Activated T-cell treated with anti-CD3 and anti-CD28 coated beads for 24 hours (primary cell): Measurements from ENCODE around the gene KNL1.
"Not testable (repeated sequence)": the region's sequence is repeated elsewhere in the genome, so short reads cannot be mapped to it uniquely, and the experiment has no call there.

Experiments used
- DNase-seq: peaks from one replicate; pipeline ENCODE4 v3.0.0-alpha.2; 2020; ENCODE audit warnings: low read depth

KNL1 gene

DNA sequence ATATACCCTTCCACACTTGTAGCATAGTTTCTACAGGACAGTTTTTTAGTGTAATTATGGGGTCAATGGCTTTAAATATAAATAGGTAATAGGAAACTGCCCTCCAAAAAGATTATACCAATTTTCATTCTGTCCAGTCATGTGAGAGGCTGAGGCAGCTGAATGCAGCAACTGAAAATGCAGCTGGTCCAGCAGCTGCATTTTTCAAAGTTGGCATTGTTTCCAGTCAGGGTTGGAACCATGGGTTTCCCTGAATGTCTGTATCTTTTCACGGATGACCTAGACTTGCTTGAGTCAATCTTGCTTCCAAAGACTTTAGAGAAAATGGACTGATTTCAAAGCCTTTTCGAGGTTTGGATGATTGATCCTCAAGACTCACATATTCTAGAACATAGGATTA, 9.9 kb upstream of the KNL1 start:
- DNase-seq: no peak

DNA sequence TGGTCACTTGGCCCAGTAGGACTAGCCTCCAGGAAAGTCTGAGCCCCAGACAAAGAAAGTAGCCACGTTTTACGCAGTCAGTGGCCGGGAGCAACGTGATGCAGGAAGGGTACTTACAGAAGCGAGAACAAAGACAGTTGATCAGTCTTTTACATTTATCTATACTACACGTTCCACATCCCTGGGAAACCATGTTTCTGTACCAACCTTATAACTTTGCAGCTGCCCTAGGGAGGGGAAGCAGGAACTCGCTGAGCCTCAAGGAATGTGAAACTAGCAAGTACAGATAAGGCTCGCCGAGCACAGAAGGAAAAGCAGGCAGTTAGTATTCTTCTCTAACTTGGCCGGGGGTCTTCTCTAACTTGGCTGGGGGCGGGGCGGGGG, 3.4 kb upstream of the KNL1 start:
- no peak for DNase-seq

DNA sequence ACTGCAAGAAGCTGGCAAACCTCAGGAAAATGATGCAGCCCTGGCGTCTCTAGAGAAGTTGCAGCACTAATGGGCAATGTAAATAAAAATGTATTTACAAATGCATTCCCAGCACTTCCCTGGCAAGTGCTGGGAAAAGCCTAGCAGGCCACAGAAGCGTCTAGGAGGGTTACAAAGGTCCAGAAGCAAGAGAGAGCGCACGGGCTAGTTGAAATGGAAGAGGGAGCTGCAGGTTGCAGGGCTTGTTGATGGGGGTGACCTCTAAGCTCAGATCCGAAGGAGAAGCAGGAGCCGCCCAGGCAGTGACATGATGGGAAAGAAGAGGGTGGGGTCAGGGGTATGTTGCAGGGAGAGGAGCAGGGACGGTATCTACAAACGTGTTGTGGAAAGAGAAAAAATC, 2.7 kb upstream of the KNL1 start:
- no peak for DNase-seq

DNA sequence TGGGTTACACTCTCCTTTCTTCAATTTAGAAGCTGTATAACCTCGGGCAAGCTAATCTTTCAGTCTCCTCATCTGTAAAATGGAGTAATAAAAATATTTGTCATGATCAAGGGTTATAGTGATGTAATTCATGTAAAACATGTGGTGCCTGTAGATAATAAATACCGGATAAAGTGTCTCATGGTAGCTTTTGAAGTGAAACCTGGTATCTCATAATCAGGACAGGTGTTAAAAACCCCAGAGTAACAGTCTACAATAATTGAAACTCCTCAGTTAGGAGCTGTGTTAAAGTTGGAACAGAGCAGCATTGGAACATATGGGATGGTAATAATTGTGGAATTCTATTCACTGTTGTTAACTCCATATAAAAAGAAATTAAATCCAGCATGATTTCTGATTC, 884 bp upstream of the KNL1 start:
- no peak for DNase-seq

DNA sequence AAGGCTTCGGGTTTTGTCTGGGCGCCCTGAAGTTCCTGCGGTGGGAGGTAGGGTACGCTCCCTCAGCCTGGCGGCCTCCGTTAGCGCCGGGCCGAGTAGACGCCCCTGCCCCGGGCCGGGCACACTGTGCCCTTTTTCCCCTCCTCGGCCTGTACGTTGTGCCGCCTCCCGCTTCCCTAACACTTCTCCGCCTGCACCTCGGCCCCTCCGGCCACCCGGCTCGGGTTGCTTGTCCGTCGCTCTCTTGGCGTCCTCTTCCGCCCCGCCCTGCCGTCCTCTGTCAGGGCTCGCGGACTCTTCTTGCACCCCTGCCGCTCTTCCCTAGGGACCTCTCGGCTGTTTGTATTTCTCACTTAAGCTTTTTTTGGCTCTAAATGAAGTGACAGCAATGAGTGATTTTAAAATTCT, 384 bp downstream of the KNL1 start:
- DNase-seq: no peak

DNA sequence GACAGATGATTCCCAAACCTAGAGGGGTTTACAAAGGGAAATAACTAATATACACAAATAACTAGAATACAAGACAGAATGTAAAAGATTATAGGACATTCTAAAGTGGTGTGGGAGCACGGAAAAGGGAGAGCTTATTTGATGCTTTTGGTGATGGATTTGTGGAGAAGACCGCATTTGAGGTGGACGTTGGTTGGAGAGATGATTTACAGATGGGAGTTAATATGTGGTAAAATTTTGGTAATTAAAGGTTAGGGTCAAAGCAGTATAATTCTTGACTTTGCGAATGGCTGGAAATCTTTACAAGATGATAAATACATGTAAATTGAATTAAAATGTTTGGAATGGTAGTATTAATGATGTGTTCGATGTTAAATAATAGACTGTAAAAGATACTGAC, 1.2 kb downstream of the KNL1 start:
- DNase-seq: no peak

DNA sequence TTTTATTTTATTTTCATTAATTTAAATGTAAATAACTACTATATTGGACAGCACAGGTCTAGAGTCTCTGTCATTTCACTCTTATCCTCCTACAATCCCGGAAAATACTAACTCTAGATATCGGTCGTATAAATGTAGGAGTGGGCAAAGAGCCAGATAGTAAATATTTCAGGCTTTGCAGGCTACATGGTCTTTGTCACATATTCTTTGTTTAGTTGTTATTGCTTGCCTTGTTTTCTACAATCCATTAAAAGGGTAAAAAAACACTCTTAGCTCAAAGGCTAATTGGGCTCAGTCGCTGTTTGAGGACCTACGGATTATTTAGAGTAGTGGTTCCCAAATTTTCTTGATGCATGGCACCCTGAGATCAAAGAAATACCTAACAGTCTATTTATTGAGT, 1.7 kb downstream of the KNL1 start:
- DNase-seq: no peak

DNA sequence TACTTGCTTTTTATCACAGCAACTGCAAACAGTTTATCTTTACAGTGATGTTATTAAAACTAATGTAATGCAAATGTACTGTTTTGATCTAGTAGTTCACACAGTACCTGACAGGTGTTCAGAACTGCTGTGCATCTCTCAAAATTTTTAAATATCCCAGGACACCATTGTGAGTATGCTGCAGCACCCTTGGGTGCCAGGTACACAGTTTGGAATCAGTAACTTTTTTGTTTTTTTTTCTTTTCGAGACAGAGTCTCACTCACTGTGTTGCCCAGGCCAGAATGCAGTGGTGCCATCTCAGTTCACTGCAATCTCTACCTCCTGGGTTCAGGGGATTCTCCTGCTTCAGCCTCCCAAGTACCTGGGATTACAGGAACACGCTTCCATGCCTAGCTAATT, 3.0 kb downstream of the KNL1 start:
- no peak for DNase-seq

DNA sequence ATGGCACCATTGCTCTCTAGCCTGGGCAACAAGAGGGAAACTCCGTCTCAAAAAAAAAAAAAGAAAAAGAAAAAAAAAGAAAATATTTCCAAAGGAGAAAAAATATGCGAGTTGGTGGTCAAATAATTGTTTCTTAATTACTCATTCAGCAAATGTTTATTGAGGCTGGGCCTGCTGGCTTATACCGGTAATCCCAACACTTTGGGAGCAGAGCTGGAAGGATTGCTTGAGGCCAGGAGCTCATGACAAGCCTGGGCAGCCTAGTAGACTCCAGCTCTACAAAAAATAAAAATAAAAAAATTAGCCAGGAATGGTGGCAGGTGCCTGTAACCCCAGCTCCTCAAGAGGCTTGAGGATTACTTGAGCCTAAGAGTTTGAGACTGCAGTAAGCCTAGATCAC, 4.1 kb downstream of the KNL1 start:
- no peak for DNase-seq

DNA sequence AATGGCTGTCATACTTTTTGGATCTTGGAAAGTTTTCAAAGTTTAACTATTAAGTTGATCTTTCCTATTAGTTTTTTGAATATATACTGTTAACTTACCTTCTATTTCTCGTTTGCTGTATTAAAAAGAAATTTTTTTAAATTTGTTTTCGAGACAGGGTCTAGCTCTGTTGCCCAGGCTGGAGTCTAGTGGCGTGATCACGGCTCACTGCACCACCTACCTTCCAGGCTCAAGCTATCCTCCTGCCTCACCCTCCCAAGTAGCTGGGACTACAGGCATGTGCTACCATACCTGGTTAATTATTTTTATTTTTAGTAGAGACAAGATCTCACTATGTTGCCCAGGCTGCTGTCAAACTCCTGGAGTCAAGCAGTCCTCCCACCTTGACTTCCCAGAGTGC, 4.6 kb downstream of the KNL1 start:
- no peak for DNase-seq

DNA sequence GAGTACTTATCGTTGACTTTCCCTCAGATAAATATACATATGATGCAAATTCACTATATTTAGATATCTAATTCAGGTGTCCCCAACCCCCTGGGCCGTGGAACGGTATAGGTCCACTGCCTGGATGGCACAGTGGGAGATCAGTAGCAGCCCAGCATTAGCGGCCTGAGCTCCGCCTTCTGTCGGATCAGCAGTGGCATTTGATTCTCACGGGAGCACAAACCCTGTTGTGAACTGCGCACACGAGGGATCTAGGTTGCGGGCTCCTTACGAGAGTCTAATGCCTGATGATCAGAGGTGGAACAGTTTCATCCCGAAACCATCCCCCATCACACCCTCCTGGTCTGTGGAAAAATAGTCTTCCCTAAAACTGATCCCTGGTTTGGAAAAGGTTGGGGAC, 6.9 kb downstream of the KNL1 start:
- no peak for DNase-seq

DNA sequence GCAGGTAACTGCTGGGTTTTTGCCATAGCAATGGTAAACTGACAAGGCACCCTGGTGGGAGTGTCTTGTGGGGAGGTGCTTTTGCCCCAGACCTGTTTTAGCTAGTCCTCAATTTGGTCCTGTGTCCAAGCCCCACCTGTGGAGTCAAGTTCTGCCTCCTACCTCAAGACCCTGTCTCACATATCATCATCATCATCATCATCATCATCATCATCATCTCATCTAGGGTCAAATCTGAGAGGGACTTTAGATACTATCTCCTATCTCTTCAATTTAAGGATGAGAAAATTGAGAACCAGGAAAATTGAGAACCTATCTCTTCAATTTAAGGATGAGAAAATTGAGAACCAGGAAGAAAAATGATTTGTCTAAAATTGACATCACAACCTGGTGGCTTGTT, 9.9 kb downstream of the KNL1 start:
- DNase-seq: no peak

DNA sequence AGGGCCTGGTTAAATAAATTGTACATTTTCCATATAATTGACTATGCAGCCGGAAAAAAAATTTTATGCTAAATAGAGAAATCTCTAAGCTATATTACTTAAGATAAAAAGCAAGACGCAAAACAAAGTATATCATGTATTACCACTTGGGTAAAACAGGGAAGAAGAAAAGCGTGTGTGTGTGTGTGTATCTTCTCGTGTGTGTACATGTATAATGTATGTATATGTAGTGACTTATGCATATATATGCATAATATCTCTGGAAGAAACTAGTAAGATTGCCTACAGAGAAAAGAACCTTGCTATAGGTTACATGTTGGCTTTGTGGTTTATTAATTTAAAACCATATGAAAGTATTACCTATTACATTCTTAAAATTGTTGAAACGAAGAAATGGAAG, 19.0 kb downstream of the KNL1 start:
- DNase-seq: no peak

DNA sequence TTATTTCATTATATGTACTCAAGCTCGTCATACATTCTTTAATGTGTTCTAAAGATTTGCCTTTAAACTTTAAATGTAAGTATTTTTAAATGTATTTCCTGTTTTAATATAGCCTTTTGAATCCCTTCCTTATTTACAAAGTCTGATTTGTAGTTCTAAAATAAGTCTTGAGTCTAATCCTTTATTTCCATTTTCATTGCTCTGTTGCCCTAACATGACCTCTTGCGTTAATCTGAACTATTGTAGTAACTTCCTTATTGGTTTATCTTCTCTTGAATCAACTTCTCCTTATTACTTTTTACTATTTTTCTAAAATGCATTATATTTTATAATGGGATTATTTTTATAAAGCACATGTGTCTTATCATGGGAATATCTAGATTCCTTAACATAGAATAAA, 24.0 kb downstream of the KNL1 start:
- DNase-seq: no peak

DNA sequence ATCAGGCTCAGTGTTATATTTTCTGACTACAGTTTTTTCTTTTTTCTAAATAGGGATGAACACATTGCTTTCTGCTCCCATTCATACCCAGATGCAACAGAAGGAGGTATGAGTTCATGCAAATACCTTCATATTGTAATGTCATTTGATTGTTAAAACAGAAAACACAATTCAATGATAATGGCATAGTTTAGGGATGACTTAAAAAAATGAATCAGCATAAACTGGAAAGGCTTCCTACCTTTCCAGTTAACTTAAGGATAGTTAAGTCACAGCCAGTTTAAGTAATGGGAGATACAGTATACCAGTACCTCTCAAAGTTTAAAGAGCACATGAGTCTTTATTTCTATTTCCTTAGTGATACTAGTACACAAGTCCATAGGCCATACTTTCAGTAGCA, 24.9 kb downstream of the KNL1 start:
- DNase-seq: no peak

DNA sequence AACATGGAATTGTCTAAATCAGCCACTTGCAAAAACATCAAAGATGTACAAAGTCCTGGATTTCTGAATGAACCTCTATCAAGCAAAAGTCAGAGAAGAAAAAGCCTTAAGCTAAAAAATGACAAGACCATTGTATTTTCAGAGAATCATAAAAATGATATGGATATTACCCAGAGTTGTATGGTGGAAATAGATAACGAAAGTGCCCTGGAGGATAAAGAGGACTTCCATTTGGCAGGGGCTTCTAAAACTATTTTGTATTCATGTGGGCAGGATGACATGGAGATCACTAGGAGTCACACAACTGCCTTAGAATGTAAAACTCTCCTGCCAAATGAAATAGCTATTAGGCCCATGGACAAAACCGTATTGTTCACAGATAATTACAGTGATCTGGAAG, 29.3 kb downstream of the KNL1 start:
- no peak for DNase-seq

DNA sequence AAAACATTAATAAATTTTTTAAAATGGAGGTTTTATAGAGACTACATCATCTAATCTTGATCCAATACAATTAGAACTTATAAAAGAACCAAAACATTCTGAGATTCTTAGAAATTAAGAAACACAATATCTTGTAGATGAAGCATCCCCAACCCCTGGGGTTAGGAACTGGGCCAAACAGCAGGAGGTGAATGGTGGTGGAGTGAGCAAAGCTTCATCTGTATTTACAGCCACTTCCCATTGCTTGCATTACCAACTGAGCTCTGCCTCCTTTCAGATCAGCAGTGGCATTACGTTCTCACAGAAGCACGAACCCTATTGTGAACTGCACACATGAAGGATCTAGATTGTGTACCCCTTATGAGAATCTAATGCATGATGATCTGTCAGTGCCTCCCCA, 36.3 kb downstream of the KNL1 start:
- no peak for DNase-seq

DNA sequence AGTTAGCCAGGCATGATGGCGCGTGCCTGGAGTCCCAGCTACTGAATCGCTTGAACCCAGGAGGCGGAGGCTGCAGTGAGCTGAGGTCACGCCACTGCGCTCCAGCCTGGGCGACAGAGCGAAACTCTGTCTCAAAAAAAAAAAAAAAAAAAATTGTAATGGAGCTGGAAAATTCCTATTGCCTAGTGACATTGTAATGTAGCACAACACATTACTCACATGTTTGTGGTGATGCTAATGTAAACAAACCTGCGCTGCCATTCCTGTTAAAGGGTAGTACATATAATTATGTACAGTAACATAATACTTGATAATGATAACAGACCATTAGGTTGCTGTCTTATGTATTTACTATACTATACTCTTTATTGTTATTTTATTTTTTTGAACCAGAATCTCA, 39.1 kb downstream of the KNL1 start:
- DNase-seq: no peak

DNA sequence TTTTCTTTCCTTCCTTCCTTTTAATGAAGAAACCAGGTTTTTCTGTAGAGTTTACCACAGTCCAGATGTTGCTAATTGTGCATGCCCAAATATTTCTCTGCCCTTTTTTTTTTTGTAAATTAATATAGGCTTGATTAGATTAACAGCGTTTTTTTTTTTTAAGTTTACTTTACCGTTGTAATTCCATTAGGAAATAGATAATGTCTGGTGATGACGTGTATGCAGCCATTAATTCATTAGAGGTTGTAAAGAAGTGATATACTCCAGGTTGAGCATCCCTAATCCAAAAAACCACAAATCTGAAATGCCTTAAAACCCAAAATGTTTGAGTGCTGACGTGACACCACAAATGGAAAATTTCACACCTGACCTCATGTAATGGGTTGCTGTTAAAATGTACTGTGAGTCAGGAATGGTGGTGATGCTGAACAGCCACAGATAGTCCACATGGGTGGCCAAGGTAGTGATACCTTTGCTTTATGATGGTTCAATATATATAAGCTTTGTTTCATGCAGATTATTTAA, 43.2 kb downstream of the KNL1 start:
- DNase-seq: no peak

DNA sequence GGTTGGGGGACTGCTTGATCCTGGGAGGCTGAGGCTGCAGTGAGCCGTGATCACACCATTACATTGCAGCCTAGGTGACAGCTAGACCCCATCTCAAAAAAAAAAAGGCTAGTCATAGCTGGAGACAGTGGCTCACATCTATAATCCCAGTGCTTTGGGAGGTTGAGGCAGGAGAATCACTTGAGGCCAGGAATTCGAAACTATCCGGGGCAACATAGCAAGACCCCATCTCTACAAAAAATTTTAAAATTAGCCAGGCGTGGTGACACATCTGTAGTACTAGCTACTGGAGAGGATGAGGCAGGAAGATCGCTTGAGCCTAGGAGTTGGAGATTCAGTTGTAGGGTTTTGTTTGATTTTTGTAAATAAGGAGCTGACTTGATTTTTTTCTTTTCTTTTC, 45.6 kb downstream of the KNL1 start:
- DNase-seq: no peak

DNA sequence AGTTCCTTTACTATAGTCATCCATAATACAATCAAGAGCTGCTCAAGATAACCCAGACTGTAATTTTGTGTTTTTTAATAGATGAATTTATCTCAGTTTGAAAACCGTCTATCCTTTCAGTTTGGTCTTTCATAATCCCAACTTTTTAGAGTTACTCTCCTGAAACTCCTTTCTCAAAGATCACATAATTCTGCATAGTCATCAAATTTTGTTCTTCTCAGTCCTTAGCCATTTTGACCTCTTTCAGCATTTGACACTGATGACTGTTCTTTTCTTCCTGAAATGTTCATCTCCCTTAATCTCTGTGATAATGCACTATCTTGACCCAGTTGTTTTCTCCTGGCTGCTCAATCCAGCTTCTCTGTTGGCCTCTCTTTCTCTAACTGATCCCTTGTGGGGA, 53.5 kb downstream of the KNL1 start:
- no peak for DNase-seq

DNA sequence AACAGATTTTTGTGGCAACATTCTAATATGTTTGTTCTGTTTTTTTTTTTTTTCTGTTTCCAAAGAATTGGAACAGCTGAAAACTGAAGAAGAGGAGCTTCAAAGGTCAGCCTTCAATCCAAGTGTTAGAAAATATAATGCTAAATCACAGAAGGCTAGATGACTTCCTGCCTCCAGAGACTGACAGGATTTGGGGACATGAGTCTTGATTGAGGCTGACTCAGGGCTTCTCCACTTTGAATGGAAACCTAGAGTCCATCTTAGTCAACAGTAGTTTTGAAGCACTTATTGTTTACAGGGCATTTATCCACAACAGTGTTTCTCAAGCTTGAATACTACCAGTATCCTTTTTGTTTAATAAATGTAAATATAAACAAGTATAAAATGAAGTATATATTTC, 56.4 kb downstream of the KNL1 start:
- DNase-seq: no peak

DNA sequence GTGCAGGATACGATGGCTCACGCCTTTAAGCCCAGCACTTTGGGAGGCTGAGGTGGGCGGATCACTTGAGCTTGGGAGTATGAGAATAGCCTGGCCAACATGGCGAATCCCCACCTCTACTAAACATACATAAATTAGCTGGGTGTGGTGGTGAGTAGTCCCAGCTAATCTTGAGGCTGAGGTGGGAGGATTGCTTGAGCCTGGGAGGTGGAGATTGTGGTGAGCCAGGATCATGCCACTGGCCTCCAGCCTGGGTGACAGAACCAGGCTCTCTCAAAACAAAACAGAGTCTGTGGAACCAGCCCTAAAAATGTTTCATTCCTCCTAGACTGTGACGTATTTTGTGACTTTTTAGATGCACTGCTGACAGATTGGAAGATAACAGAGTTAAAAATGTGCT, 66.6 kb downstream of the KNL1 start:
- DNase-seq: no peak

DNA sequence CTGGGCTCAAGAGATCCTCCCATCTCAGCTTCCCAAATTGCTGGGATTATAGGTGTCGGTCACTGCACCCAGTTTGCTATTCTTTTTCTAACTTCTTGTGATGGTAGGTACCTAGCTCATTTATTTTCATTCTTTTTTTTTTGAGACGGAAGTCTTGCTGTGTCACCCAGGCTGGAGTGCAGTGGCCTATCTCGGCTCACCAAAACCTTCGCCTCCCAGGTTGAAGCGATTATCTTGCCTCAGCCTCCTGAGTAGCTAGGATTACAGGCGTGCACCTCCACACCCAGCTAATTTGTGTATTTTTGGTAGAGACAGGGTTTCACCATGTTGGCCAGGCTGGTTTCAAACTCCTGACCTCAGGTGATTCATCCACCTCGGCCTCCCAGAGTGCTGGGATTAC, 70.9 kb downstream of the KNL1 start:
- no peak for DNase-seq

DNA sequence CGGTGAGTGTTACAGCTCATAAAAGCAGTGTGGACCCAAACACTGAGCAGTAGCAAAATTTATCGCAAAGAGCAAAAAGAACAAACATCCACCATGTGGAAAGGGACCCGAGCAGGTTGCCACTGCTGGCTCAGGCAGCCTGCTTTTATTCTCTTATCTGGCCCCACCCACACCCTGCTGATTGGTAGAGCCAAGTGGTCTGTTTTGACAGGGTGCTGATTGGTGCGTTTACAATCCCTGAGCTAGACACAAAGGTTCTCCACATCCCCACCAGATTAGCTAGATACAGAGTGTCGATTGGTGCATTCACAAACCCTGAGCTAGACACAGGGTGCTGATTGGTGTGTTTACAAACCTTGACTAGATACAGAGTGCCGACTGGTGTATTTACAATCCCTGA, 82.2 kb downstream of the KNL1 start:
- not testable (repeated sequence) for DNase-seq
